ENCODE measurements around the gene GALM.

- no peak for TF ChIP-seq CTCF (IDR thresholded peaks at IDR 0.05)
- TF ChIP-seq POLR2AphosphoS5 (IDR thresholded peaks at IDR 0.05; ENCODE audit: low read depth, low read length) = no peak
- TF ChIP-seq REST (IDR thresholded peaks at IDR 0.05; ENCODE audit: insufficient read depth in 1 of 2, low read depth in 2 of 2, low read length in 1 of 2) = no peak
These were observed 32.6 kb downstream of the GALM start for GRCh38 chr2:38698467-38699003.
